Activated gamma-delta T cell treated with Interleukin-2 at 50 U/mL for 16 hours (primary cell): ENCODE measurements around the gene PRKG1.

Source experiments
- DNase-seq: peaks from one replicate; pipeline ENCODE4 v3.0.0-alpha.2; 2020

The PRKG1 gene

GRCh38 chr10:51786016-51786683, 711.9 kb downstream of the PRKG1 start:
- DNase-seq: no peak

- DNase-seq: no peak
Observed at GRCh38 chr10:51786684-51787035, 712.4 kb downstream of the PRKG1 start.

- no peak for DNase-seq
Observed at GRCh38 chr10:51788273-51788672, 714.0 kb downstream of the PRKG1 start.

- no peak for DNase-seq
Observed at GRCh38 chr10:51789118-51789517, 714.8 kb downstream of the PRKG1 start.

GRCh38 chr10:51789903-51790302, 715.6 kb downstream of the PRKG1 start:
- no peak for DNase-seq

- DNase-seq: no peak
Observed at GRCh38 chr10:51792678-51793077, 718.4 kb downstream of the PRKG1 start.

- DNase-seq: no peak
Observed at GRCh38 chr10:51800121-51800520, 725.8 kb downstream of the PRKG1 start.

- no peak for DNase-seq
Observed at GRCh38 chr10:51800725-51801424, 726.6 kb downstream of the PRKG1 start.

- DNase-seq: no peak
Observed at GRCh38 chr10:51802030-51802429, 727.7 kb downstream of the PRKG1 start.

GRCh38 chr10:51804866-51805265, 730.6 kb downstream of the PRKG1 start:
- DNase-seq: no peak

- DNase-seq: no peak
Observed at GRCh38 chr10:51806079-51806835, 732.0 kb downstream of the PRKG1 start.

- no peak for DNase-seq
Observed at GRCh38 chr10:51808187-51808586, 733.9 kb downstream of the PRKG1 start.

GRCh38 chr10:51815723-51816122, 741.4 kb downstream of the PRKG1 start:
- no peak for DNase-seq

- DNase-seq: no peak
Observed at GRCh38 chr10:51821045-51821444, 746.8 kb downstream of the PRKG1 start.

- no peak for DNase-seq
Observed at GRCh38 chr10:51821745-51822144, 747.5 kb downstream of the PRKG1 start.

- no peak for DNase-seq
Observed at GRCh38 chr10:51832652-51833383, 758.5 kb downstream of the PRKG1 start.

GRCh38 chr10:51834548-51834947, 760.3 kb downstream of the PRKG1 start:
- no peak for DNase-seq

- no peak for DNase-seq
Observed at GRCh38 chr10:51838471-51838870, 764.2 kb downstream of the PRKG1 start.

GRCh38 chr10:51843966-51844365, 769.7 kb downstream of the PRKG1 start:
- DNase-seq: no peak

GRCh38 chr10:51846856-51847506, 772.7 kb downstream of the PRKG1 start:
- no peak for DNase-seq

GRCh38 chr10:51852297-51852696, 778.0 kb downstream of the PRKG1 start:
- no peak for DNase-seq

- no peak for DNase-seq
Observed at GRCh38 chr10:51857305-51857704, 783.0 kb downstream of the PRKG1 start.

GRCh38 chr10:51860257-51860656, 786.0 kb downstream of the PRKG1 start:
- DNase-seq: no peak
